Activated naive CD4-positive, alpha-beta T cell treated with anti-CD3 and anti-CD28 coated beads, Interleukin-2, amount 50 U/mL, for 72 hours (primary cell): ENCODE data around the gene NPAS1. TPM values are rescaled to one million over a fixed set of nuclear protein-coding genes. Genes with fewer than 3 reads are reported as not detected.
"Not testable (repeated sequence)": the region's sequence is repeated elsewhere in the genome, so short reads cannot be mapped to it uniquely, and the experiment has no call there.

Source experiments
- ATAC-seq, 2 donors: fragments of 150-1000 bp; cut with Tn5 transposase; 2 replicates each; pipeline ENCODE4 v1.10.0; 2021; ENCODE audit warnings: mild to moderate bottlenecking in 2 of 2, moderate library complexity in 2 of 2
- DNase-seq, 2 donors: peaks; one replicate each; pipeline ENCODE4 v3.0.0; 2021 to 2022; ENCODE audit warnings: low spot score in 2 of 2
- H3K27ac Mint-ChIP-seq, 2 donors: one replicate each; pipeline ENCODE4 v1.8.0; 2022; ENCODE audit warnings: mild to moderate bottlenecking in 2 of 2, mixed read lengths in 2 of 2
- H3K36me3 Mint-ChIP-seq, 2 donors: one replicate each; pipeline ENCODE4 v1.8.0; 2022; ENCODE audit warnings: mixed read lengths in 2 of 2
- H3K9me3 Mint-ChIP-seq, 2 donors: one replicate each; pipeline ENCODE4 v1.8.0; 2022; ENCODE audit warnings: mixed read lengths in 2 of 2
- total RNA-seq, 2 donors: library from RNA; stranded (reverse); gene quantifications; one replicate each; pipeline ENCODE4 v1.2.3, GENCODE V29; 2022

NPAS1 gene
- total RNA-seq, 2 donors from 2014 or later = 0.58 TPM; not detected in 1

DNA sequence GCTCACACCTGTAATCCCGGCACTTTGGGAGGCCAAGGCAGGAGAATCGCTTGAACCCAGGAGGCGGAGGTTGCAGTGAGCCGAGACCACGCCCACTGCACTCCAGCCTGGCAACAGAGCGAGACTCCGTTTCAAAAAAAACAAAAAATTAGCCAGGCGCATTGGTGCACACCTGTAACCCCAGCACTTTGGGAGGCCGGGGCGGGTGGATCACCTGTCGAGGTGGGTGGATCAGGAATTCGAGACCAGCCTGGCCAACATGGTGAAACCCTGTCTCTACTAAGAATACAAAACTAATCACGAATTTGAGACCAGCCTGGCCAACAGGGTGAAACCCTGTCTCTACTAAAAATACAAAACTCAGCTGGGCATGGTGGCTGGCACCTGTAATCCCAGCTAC is 58.7 kb downstream of the NPAS1 start:
- DNase-seq, ATAC-seq, H3K27ac Mint-ChIP-seq, H3K36me3 Mint-ChIP-seq, H3K9me3 Mint-ChIP-seq: not testable (repeated sequence)

DNA sequence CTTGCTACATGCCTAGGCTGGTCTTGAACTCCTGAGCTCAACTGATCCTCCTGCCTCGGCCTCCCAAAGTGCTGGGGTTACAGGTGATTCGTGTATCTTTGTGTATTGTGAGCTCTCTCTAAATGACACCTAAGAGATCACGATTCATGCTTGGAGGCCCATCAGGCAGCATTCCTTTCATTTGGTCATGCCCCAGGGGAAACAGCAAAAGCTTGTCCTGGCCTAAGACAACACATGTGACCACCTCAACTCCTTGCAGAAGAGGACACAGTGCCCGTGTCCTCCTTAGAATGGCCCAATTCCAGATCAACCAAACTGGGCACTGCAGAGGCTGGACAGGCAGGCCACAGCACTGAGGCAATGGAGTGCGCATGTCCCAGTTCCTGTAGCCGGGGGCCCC is 61.5 kb downstream of the NPAS1 start:
- ATAC-seq (no peak), DNase-seq (no peak)
- H3K9me3 Mint-ChIP-seq = no peaks in the 10 kb centered on the region
- peak overlapping the region; percentile 72 to 82 for H3K27ac Mint-ChIP-seq
- peaks cover 0 to under 1% of the 10 kb centered on the region in 2 donors for H3K36me3 Mint-ChIP-seq

DNA sequence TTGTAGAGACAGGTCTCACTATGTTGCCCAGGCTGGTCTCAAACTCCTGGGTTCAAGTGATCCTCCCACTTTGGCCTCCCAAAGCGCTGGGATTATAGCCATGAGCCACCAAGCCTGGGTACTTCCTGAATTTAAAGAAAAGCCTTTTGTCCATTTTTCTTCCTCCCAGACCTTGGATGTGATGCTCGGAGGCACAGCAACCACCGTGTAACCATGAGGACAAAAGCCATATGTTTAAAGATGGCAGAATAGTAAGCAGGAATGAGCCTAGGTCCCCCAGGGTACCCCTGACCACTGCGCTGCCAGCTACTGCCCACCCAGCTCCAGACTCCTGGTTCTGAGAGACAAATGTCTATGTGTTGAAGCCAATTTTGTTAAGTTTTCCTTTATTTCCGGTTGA is 62.9 kb downstream of the NPAS1 start:
- no peak for DNase-seq
- no peak for ATAC-seq
- Mint-ChIP-seq H3K36me3 (peaks cover 0 to 12% of the 10 kb centered on the region in 2 donors), H3K27ac (no peak overlapping the region), H3K9me3 (no peaks in the 10 kb centered on the region)

DNA sequence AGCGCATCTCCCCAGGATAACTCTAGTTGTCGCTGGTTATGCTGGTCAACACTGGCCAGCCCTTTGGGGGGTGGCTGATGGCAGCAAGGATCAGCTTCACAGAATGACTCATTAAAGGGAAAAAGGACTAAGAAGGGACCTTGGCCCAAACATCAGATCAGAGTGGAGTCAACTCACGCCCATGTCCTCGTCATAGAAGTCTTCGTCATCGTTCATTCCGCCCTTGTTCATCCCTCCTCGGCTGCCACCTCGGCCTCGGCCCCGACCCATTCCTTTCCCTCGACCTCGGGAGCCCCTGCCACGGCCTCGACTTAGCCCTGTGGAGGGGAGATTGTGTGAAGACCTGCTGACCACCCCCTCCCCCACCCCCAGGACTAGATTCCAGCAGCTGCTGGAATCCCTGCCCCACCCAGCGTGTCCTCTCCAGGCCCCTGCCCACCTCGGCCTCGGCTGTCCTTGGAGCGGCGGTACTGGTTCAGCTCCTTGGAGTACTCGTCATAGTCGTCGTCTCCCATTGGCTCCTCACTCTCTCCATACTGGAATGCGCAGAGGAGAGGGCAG is 65.3 kb downstream of the NPAS1 start:
- Mint-ChIP-seq H3K27ac (peak overlapping the region; percentile 72 to 74), H3K36me3 (peaks cover 1 to 19% of the 10 kb centered on the region in 2 donors), H3K9me3 (no peaks in the 10 kb centered on the region)
- DNase-seq (no peak), ATAC-seq (no peak)

DNA sequence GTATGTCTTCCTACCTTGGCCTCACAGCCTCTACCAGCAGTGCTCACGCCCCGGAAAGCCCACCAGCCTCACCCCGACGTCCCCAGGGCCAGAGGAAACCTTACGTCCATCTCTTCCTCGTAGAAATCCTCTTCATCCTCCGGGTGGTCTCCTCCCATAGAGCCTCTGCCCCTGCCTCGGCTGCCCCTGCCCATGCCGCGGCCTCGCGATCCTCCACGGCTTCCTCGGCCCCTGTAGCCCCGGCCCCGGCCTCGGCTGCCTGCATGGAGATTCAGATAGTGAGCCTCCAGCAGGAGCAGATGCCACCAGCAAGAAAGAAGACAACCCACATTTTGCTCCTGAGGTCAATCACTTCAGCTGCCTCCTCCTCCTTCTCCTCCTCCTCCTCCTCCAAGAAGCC is 66.6 kb downstream of the NPAS1 start:
- ATAC-seq (no peak), DNase-seq (no peak)
- Mint-ChIP-seq H3K36me3 (peaks cover 11 to 30% of the 10 kb centered on the region in 2 donors), H3K27ac (peak overlapping the region; percentile 84 to 86), H3K9me3 (no peaks in the 10 kb centered on the region)

DNA sequence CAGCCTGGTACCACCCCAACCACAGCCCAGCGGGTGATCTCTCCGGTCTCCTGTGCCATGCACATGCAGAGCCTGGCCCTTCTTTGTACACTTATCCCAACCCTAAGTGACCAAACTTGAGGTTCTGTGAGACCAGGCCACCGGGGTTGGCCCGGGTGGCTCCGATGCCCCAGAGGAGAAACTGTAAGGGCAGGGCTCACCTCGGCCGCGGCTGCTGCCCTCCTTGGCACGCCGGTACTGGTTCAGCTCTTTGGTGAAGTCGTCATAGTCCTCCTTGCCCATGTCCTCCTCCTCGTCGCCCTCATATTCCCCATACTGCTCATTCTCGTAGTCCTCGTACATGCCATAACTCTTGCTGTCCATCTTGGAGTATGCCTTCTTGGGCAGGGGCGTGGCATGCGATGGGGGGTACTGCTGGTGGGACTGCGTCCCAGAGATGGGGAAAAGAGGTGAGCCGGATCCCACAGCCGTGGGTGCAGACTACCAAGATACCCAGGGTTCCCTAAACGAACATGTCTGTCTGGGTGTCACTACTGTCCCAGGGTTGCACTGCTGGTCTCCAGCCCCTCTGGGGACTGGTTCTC is 70.2 kb downstream of the NPAS1 start:
- DNase-seq = no peak

DNA sequence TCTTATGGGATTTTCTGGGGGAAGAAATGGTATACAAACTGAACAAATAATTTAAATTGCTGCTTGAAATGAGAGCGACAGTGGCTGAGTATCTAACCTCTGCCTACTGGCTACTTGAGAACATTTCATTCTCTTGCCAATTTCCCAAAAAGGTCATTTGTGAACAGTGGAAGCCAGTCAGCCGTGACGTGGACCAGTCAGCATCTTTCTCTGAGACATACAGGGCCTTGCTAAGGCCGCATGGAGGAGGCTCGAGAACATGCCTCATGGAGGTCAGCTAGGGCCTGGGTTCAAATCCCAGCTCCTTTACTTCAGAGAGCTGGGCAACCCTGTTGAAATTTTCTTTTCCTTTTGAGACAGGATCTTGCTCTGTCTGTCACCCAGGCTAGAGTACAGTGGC is 73.6 kb downstream of the NPAS1 start:
- ATAC-seq = no peak
- no peak for DNase-seq
- H3K27ac Mint-ChIP-seq = peak overlapping the region; percentile 72 to 99
- H3K36me3 Mint-ChIP-seq = peaks cover 17 to 47% of the 10 kb centered on the region in 2 donors
- H3K9me3 Mint-ChIP-seq = no peaks in the 10 kb centered on the region

More for the DNA sequence above, 70.2 kb downstream of the NPAS1 start:
- no peak for ATAC-seq
- H3K27ac Mint-ChIP-seq = peak overlapping the region in 1 of 2 donors; percentile 34
- H3K36me3 Mint-ChIP-seq = peaks cover 17 to 61% of the 10 kb centered on the region in 2 donors
- H3K9me3 Mint-ChIP-seq = no peaks in the 10 kb centered on the region

DNA sequence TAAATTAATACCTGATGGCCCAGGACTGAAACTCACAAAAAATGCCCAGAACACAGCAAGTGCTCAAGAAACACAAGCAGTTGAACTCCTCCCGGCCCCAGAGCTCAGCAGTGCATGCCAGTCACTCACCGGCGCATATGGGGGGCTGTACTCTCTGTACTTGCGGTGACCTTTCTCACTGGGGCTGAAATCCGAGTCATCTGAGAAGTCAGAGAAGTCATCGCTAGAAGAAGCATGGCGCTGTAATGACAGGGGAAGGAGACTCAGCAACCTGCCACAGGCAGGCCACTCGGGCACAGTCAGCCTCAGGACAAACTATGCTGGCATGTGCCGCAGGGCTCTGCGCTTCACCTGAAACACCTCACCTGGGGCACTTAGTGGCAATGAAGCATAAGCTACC is 74.2 kb downstream of the NPAS1 start:
- Mint-ChIP-seq H3K36me3 (peaks cover 17 to 47% of the 10 kb centered on the region in 2 donors), H3K9me3 (no peaks in the 10 kb centered on the region), H3K27ac (peak overlapping the region; percentile 72 to 99)
- peak; percentile 36 to 49 for ATAC-seq
- peak in 1 of 2 donors; percentile 31 for DNase-seq

DNA sequence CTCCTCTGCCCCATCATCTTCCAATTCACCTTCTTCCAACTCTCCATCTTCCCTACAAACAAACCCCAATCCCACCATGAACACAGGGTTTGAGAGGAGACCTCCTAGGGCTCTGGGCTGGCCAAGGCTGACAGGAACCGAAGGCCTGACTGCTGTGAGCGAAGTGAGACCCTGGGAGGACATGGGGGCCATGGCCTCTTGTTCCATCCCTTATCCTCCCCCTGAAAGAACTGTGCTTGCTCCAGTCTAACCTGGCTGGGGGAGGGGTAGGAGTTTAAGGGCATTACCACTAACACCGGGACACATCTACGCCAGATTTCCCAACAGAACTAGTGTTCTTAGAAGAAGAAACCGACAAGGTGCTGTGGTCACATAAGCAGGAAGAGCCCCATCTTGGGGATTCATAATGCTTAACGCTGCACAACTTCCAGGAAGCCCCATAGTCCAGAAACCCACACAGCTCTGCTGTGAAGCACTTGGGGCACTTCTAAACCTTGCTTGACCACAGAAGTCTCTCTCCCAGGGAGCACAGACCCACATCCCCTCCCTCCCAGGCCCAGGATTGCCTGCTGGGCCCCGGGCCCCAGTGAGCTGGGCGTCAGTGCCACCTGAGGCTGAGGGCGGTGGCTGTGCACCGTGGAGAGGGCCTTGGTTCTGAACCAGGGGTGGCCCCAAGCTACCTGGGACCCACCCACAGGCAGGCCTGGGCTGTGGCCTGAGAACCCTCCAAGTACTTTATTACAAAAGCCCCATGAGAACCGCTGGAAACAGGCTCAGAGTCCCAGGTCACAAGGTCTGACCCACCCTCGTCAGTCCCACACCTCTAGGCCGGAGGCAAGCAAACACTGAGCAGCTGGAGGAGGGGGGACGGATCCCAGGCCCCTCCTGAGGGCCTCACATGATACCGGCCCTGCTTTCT is 75.2 kb downstream of the NPAS1 start:
- DNase-seq (peak; percentile 54 to 80), ATAC-seq (peak; percentile 83 to 87)
- peak overlapping the region; percentile 99 to 100 for H3K27ac Mint-ChIP-seq
- peaks cover 17 to 43% of the 10 kb centered on the region in 2 donors for H3K36me3 Mint-ChIP-seq
- H3K9me3 Mint-ChIP-seq = no peaks in the 10 kb centered on the region

Other genes with a start within 250 kb of the NPAS1 start
- 100 to 1,000 TPM in 1 of 2 donors, 10 to 100 TPM in 1; 99.3 to 159 TPM for gene SLC1A5, start 231.2 kb upstream of the NPAS1 start, total RNA-seq
- 100 to 1,000 TPM; 114 to 116 TPM for gene AP2S1, start 169.0 kb upstream of the NPAS1 start, total RNA-seq
- 10 to 100 TPM; 20.7 to 24.3 TPM for gene ARHGAP35, start 158.8 kb upstream of the NPAS1 start, total RNA-seq
- gene TMEM160, start 28.8 kb downstream of the NPAS1 start, total RNA-seq = 10 to 100 TPM; 41.4 to 51.0 TPM
- gene ZC3H4, start 93.9 kb downstream of the NPAS1 start, total RNA-seq = 100 to 1,000 TPM in 1 of 2 donors, 10 to 100 TPM in 1; 49.8 to 112 TPM
- 100 to 1,000 TPM; 121 to 178 TPM for gene SAE1, start 111.0 kb downstream of the NPAS1 start, total RNA-seq
- gene BBC3, start 211.4 kb downstream of the NPAS1 start, total RNA-seq = 10 to 100 TPM; 21.9 to 84.2 TPM
- gene CCDC9, start 236.7 kb downstream of the NPAS1 start, total RNA-seq = 10 to 100 TPM; 50.0 to 60.2 TPM